SU-DHL-6 (cell line): Measurements from ENCODE around the gene MPO.

Experiments
- EZH2phosphoT487 ChIP-seq: fragments of 200-600 bp; sonication (generic), shearing (Covaris generic); conservative IDR thresholded peaks from 2 replicates; pipeline ENCODE4 v1.6.1; 2018; ENCODE audit warnings: mild to moderate bottlenecking, antibody characterized with exemption, low read length, moderate library complexity, mixed read lengths
- TF ChIP-seq, protein P1 (sequence below): fragments of 200-600 bp; sonication (generic); IDR thresholded peaks from one replicate; pipeline ENCODE4 v1.5.1; 2017; ENCODE audit warnings: antibody characterized with exemption, mild to moderate bottlenecking, low read length, moderate library complexity; ENCODE audit not compliant: insufficient read depth, poor library complexity, severe bottlenecking

DNA sequence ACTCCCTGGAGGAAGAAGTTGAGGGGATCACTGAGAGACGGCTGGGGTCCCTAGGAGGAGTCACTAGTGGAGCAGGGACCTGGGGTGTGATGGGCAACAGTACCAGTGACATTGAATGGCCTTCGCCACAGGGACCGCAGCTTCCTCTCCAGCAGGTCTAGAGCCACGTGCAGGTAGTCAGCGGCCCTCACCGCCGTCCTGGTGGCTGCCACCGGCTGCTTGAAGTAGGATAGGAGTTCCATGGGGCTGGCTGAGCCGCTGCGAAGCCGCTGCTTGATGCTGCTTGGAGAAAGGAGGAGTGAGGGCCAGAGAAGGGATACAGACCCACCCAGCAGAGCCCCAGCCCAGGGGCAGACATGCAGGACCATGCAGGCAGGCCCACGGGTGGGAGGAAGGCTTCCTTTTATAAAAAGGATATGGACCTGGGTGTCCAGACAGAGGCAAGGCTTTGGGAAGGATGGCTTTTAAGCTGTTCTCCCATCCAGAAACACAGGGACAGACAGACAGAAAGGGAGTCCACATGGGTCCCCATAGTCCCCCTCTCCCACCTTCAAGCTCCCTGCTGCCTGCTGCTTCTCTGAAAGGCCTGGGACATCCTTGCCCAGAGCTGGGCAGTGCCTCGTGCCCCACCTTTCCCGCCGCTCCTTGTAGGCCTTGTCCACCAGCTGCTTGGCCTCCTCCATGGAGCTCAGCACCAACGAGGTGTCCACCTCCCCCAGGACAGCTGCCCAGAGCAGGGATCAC lies 827 bp downstream of the MPO start:
- TF ChIP-seq, protein P1, sequence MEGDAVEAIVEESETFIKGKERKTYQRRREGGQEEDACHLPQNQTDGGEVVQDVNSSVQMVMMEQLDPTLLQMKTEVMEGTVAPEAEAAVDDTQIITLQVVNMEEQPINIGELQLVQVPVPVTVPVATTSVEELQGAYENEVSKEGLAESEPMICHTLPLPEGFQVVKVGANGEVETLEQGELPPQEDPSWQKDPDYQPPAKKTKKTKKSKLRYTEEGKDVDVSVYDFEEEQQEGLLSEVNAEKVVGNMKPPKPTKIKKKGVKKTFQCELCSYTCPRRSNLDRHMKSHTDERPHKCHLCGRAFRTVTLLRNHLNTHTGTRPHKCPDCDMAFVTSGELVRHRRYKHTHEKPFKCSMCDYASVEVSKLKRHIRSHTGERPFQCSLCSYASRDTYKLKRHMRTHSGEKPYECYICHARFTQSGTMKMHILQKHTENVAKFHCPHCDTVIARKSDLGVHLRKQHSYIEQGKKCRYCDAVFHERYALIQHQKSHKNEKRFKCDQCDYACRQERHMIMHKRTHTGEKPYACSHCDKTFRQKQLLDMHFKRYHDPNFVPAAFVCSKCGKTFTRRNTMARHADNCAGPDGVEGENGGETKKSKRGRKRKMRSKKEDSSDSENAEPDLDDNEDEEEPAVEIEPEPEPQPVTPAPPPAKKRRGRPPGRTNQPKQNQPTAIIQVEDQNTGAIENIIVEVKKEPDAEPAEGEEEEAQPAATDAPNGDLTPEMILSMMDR: no peak
- TF ChIP-seq EZH2phosphoT487: no peak
